Raji (cell line): ENCODE measurements around the gene WNK1.

Experiments
- POLR2A ChIP-seq: IDR thresholded peaks from 2 replicates; pipeline ENCODE4 v1.6.1; 2011; ENCODE audit warnings: low read depth, low read length, control low read depth; ENCODE audit not compliant: insufficient read depth

The WNK1 gene

GRCh38 chr12:865614-866013 lies 113.2 kb downstream of the WNK1 start:
- TF ChIP-seq POLR2A: no peak

DNA sequence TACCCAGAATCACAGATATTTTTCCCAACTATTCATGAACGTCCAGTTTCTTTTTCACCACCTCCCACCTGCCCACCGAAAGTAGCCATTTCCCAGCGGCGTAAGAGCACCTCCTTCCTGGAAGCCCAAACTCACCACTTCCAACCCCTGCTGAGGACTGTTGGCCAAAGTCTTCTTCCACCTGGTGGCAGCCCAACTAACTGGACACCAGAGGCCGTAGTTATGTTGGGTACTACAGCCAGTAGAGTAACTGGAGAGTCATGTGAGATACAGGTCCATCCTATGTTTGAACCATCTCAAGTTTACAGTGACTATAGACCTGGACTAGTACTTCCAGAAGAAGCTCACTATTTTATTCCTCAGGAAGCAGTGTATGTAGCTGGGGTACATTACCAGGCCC lies 115.5 kb downstream of the WNK1 start:
- TF ChIP-seq POLR2A: no peak

DNA sequence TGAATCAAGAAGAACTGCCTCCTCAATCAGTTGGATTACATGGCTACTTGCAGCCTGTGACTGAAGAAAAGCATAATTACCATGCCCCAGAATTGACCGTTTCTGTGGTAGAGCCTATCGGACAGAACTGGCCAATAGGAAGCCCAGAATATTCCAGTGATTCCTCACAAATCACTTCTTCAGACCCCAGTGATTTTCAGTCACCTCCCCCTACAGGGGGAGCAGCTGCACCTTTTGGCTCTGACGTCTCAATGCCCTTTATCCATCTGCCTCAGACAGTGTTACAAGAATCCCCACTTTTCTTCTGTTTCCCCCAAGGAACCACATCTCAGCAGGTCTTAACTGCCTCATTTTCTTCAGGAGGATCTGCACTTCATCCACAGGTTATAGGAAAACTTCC lies 116.3 kb downstream of the WNK1 start:
- no peak for TF ChIP-seq POLR2A

DNA sequence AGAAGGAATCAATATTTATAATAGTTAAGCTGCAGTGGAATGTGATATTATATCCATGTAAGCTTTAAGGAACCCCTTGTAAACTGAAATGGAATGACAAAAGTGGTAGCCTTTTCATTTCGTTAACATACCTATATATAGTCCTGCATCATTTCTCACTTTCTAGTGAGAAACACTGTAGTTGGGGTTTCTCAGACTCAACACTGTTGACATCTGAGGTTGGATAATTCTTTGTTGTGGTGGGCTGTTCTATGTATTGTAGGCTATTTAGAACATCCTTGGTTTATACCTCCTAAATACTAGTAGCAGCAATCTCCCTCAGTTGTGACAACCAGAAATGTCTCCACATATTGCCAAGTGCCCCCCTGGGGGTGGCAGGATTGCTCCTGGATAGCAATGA lies 118.0 kb downstream of the WNK1 start:
- no peak for TF ChIP-seq POLR2A

GRCh38 chr12:873954-874353 lies 121.6 kb downstream of the WNK1 start:
- no peak for TF ChIP-seq POLR2A

- TF ChIP-seq POLR2A: no peak
Measured at GRCh38 chr12:879641-880040, 127.3 kb downstream of the WNK1 start.

- TF ChIP-seq POLR2A: no peak
Measured at GRCh38 chr12:880656-881055, 128.3 kb downstream of the WNK1 start.

GRCh38 chr12:884746-885414 lies 132.5 kb downstream of the WNK1 start:
- no peak for TF ChIP-seq POLR2A

DNA sequence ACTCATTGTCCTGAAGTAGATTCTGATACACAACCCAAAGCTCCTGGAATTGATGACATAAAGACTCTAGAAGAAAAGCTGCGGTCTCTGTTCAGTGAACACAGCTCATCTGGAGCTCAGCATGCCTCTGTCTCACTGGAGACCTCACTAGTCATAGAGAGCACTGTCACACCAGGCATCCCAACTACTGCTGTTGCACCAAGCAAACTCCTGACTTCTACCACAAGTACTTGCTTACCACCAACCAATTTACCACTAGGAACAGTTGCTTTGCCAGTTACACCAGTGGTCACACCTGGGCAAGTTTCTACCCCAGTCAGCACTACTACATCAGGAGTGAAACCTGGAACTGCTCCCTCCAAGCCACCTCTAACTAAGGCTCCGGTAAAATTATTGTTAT lies 133.3 kb downstream of the WNK1 start:
- no peak for TF ChIP-seq POLR2A

GRCh38 chr12:886206-886605 lies 133.8 kb downstream of the WNK1 start:
- no peak for TF ChIP-seq POLR2A

DNA sequence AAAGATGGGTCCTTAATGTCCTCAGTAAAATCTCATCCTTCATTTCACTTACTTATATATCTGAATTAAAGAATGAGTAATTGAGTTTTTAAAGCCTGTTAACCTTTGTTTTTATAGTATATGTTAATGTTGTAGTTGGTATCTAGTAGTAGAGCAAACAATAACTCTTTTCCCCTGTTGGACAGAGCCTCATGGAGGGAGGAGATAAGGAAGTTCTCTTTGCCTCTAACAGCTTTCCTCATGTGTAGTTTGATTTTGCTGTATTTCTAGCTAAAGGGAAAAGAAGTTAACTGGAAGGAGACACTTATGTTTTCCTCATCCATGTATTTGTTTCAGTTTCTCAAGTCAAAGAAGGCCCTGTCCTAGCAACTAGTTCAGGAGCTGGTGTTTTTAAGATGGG lies 141.8 kb downstream of the WNK1 start:
- no peak for TF ChIP-seq POLR2A

DNA sequence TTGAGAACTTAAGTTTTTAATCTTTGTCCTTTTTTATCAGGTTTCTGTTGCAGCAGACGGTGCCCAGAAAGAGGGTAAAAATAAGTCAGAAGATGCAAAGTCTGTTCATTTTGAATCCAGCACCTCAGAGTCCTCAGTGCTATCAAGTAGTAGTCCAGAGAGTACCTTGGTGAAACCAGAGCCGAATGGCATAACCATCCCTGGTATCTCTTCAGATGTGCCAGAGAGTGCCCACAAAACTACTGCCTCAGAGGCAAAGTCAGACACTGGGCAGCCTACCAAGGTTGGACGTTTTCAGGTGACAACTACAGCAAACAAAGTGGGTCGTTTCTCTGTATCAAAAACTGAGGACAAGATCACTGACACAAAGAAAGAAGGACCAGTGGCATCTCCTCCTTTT lies 143.7 kb downstream of the WNK1 start:
- no peak for TF ChIP-seq POLR2A

GRCh38 chr12:897386-897785 lies 145.0 kb downstream of the WNK1 start:
- no peak for TF ChIP-seq POLR2A

DNA sequence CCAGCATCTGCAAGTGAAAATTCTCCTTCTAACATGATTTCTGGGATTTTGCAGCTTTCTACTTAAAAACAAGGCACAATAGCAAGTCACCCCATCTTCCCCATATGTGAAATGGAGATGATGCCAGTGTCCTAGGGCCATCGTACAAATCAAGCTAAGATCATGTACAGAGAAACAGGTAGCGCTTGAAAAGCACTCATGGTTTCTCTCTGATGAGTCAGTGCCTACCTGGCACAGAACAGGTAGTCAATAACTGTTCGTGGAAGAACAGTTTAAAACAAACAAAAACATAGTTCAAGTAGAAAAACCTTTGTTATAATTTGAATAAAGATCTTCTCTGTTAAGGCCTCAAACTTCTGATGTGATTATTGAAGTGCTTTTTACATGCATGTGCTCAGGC lies 150.2 kb downstream of the WNK1 start:
- no peak for TF ChIP-seq POLR2A

DNA sequence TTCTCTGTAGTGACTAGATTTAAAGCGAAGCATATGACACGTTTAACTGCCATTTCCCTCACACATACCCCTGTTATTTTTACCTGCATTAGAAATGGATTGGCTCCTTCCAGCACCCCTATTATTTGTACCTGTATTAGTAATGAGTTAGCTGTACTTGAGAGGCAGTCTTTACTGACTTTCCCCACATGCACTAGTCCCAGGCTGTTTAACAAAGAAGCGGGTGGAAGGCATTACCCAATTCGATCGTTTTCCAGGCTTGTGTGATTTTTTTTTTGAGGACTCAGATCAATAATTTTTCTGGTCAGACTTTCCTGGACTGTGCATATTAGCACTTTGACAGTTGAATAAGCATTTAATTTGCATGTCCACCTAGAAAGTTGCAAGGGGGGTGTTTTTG lies 150.7 kb downstream of the WNK1 start:
- no peak for TF ChIP-seq POLR2A

- no peak for TF ChIP-seq POLR2A
Measured at GRCh38 chr12:904010-904414, 151.6 kb downstream of the WNK1 start.

GRCh38 chr12:905261-906031 lies 153.1 kb downstream of the WNK1 start:
- no peak for TF ChIP-seq POLR2A
